H9 (cell line): ENCODE data around the gene SPAG5. TPM values are rescaled to one million over a fixed set of nuclear protein-coding genes. Genes with fewer than 3 reads are reported as not detected.

Experiments
- DNase-seq: peaks from one replicate; pipeline ENCODE4 v3.0.0-alpha.2; 2017
- H2AFZ ChIP-seq: one replicate; pipeline ENCODE4 v1.6.1; 2013; ENCODE audit warnings: mild to moderate bottlenecking, low read length, control low read depth, moderate library complexity
- H2AK5ac ChIP-seq: 2 replicates; pipeline ENCODE4 v1.6.1; 2013; ENCODE audit warnings: low read length, control low read depth, mixed read lengths; ENCODE audit not compliant: insufficient read length
- H2BK120ac ChIP-seq: one replicate; pipeline ENCODE4 v1.6.1; 2013; ENCODE audit warnings: low read depth, mild to moderate bottlenecking, low read length, control low read depth, inconsistent platforms; ENCODE audit not compliant: poor library complexity, severe bottlenecking
- H2BK12ac ChIP-seq: 2 replicates; pipeline ENCODE4 v1.6.1; 2013; ENCODE audit warnings: low read length, control low read depth, mixed read lengths, low read depth; ENCODE audit not compliant: insufficient read length
- H2BK15ac ChIP-seq: 2 replicates; pipeline ENCODE4 v1.6.1; 2013; ENCODE audit warnings: low read depth, low read length, control low read depth
- H2BK20ac ChIP-seq: one replicate; pipeline ENCODE4 v1.6.1; 2013; ENCODE audit warnings: low read depth, mild to moderate bottlenecking, low read length, control low read depth, inconsistent platforms; ENCODE audit not compliant: poor library complexity, severe bottlenecking
- H2BK5ac ChIP-seq: 2 replicates; pipeline ENCODE4 v1.6.1; 2013; ENCODE audit warnings: low read length, control low read depth, mixed read lengths; ENCODE audit not compliant: insufficient read length
- H3K14ac ChIP-seq: 2 replicates; pipeline ENCODE4 v1.6.1; 2013; ENCODE audit warnings: low read length, control low read depth; ENCODE audit not compliant: insufficient read depth
- H3K18ac ChIP-seq: 2 replicates; pipeline ENCODE4 v1.6.1; 2013; ENCODE audit warnings: low read depth, mild to moderate bottlenecking, mixed read lengths, low read length, control low read depth; ENCODE audit not compliant: insufficient read length
- H3K23ac ChIP-seq: 2 replicates; pipeline ENCODE4 v1.6.1; 2013; ENCODE audit warnings: low read length, control low read depth, mixed read lengths, low read depth; ENCODE audit not compliant: insufficient read length
- H3K23me2 ChIP-seq: 2 replicates; pipeline ENCODE4 v1.6.1; 2013; ENCODE audit warnings: low read depth, mild to moderate bottlenecking, mixed read lengths, low read length, control low read depth; ENCODE audit not compliant: insufficient read length, poor library complexity, severe bottlenecking
- H3K27ac ChIP-seq: 2 replicates; pipeline ENCODE4 v1.5.1; 2013; ENCODE audit warnings: low read length, control low read depth, mixed read lengths, low read depth; ENCODE audit not compliant: insufficient read length
- H3K27me3 ChIP-seq: 2 replicates; pipeline ENCODE4 v1.6.1; 2013; ENCODE audit warnings: low read length, control low read depth, inconsistent platforms; ENCODE audit not compliant: insufficient read depth
- H3K4ac ChIP-seq: 2 replicates; pipeline ENCODE4 v1.6.1; 2013; ENCODE audit warnings: low read depth, mild to moderate bottlenecking, control low read depth, inconsistent platforms, low read length, moderate library complexity
- H3K4me1 ChIP-seq: 2 replicates; pipeline ENCODE4 v1.6.1; 2013; ENCODE audit warnings: low read length, control low read depth, inconsistent platforms; ENCODE audit not compliant: insufficient read depth
- H3K4me2 ChIP-seq: 2 replicates; pipeline ENCODE4 v1.6.1; 2013; ENCODE audit warnings: low read length, control low read depth, mixed read lengths; ENCODE audit not compliant: insufficient read length, insufficient read depth
- H3K56ac ChIP-seq: 2 replicates; pipeline ENCODE4 v1.6.1; 2013; ENCODE audit warnings: low read depth, mild to moderate bottlenecking, mixed read lengths, low read length, control low read depth; ENCODE audit not compliant: insufficient read length
- H3K79me1 ChIP-seq: 2 replicates; pipeline ENCODE4 v1.6.1; 2013; ENCODE audit warnings: low read depth, mild to moderate bottlenecking, moderate library complexity, low read length, control low read depth, inconsistent platforms; ENCODE audit not compliant: insufficient read depth, poor library complexity, severe bottlenecking
- H3K79me2 ChIP-seq: 2 replicates; pipeline ENCODE4 v1.6.1; 2013; ENCODE audit warnings: low read length, control low read depth, inconsistent platforms; ENCODE audit not compliant: insufficient read depth
- H3K9ac ChIP-seq: 2 replicates; pipeline ENCODE4 v1.6.1; 2013; ENCODE audit warnings: low read length, control low read depth, mixed read lengths; ENCODE audit not compliant: insufficient read length; ENCODE audit errors: extremely low read depth
- H3K9me3 ChIP-seq: one replicate; pipeline ENCODE4 v1.6.1; 2013; ENCODE audit warnings: low read depth, low read length, inconsistent platforms; ENCODE audit not compliant: control insufficient read depth
- H3T11ph ChIP-seq: one replicate; pipeline ENCODE4 v1.6.1; 2013; ENCODE audit warnings: mild to moderate bottlenecking, low read length, control low read depth, inconsistent platforms
- H4K20me1 ChIP-seq: one replicate; pipeline ENCODE4 v1.6.1; 2013; ENCODE audit not compliant: control insufficient read depth, insufficient read length, insufficient read depth
- H4K5ac ChIP-seq: 2 replicates; pipeline ENCODE4 v1.6.1; 2013; ENCODE audit warnings: low read depth, mild to moderate bottlenecking, mixed read lengths, low read length, control low read depth; ENCODE audit not compliant: insufficient read length
- H4K8ac ChIP-seq: replicated peaks from 2 replicates; pipeline ENCODE4 v1.6.1; 2013; ENCODE audit warnings: low read length, control low read depth, mixed read lengths, low read depth; ENCODE audit not compliant: insufficient read length
- H4K91ac ChIP-seq: 2 replicates; pipeline ENCODE4 v1.6.1; 2013; ENCODE audit warnings: low read depth, mild to moderate bottlenecking, moderate library complexity, mixed read lengths, low read length, control low read depth; ENCODE audit not compliant: insufficient read length
- H3K27ac Mint-ChIP-seq, 3 experiments: 2 replicates in 2 of 3; 3 replicates in 1 of 3; pipeline ENCODE4 v1.8.0; 2020 to 2021; ENCODE audit warnings: mixed read lengths in 3 of 3, mild to moderate bottlenecking in 1 of 3, moderate library complexity in 1 of 3
- H3K27me3 Mint-ChIP-seq: 2 replicates; pipeline ENCODE4 v1.8.0; 2021; ENCODE audit warnings: low read depth, mild to moderate bottlenecking, moderate library complexity, mixed read lengths
- H3K36me3 Mint-ChIP-seq, 3 experiments: 2 replicates in 2 of 3; 3 replicates in 1 of 3; pipeline ENCODE4 v1.8.0; 2020 to 2021; ENCODE audit warnings: low read depth in 3 of 3, mixed read lengths in 3 of 3; ENCODE audit not compliant: insufficient read depth in 1 of 3
- H3K4me1 Mint-ChIP-seq, 2 experiments: 2 replicates each; pipeline ENCODE4 v1.8.0; 2020; ENCODE audit warnings: mixed read lengths in 2 of 2
- H3K4me3 Mint-ChIP-seq, 2 experiments: 2 replicates in 1 of 2; 3 replicates in 1 of 2; pipeline ENCODE4 v1.8.0; 2020 to 2021; ENCODE audit warnings: mild to moderate bottlenecking in 2 of 2, mixed read lengths in 2 of 2, moderate library complexity in 1 of 2
- H3K9me3 Mint-ChIP-seq, 2 experiments: 2 replicates in 1 of 2; 3 replicates in 1 of 2; pipeline ENCODE4 v1.8.0; 2020; ENCODE audit warnings: mild to moderate bottlenecking in 2 of 2, mixed read lengths in 2 of 2, moderate library complexity in 1 of 2
- WGBS: extraction: QIAGEN DNeasy Blood & Tissue Kit; methylation state at CpG from one replicate; pipeline ENCODE4 v1.1.7; 2013; ENCODE audit warnings: missing lambda C conversion rate, low lambda C conversion rate, mixed read lengths; ENCODE audit not compliant: insufficient read length; ENCODE audit errors: extremely low coverage; 5-methylcytosine and 5-hydroxymethylcytosine counted together
- total RNA-seq: library from RNA; stranded (reverse); gene quantifications from 2 replicates; pipeline ENCODE4 v1.2.1, GENCODE V29; 2021
- TF ChIP-seq, protein P1 (sequence below): fragments of 200-600 bp; sonication (generic); conservative IDR thresholded peaks from 3 replicates; pipeline ENCODE4 v1.8.0; 2021; ENCODE audit warnings: antibody characterized with exemption, mild to moderate bottlenecking

The SPAG5 gene
- total RNA-seq, 1 experiment from 2014 or later: 122 TPM

DNA sequence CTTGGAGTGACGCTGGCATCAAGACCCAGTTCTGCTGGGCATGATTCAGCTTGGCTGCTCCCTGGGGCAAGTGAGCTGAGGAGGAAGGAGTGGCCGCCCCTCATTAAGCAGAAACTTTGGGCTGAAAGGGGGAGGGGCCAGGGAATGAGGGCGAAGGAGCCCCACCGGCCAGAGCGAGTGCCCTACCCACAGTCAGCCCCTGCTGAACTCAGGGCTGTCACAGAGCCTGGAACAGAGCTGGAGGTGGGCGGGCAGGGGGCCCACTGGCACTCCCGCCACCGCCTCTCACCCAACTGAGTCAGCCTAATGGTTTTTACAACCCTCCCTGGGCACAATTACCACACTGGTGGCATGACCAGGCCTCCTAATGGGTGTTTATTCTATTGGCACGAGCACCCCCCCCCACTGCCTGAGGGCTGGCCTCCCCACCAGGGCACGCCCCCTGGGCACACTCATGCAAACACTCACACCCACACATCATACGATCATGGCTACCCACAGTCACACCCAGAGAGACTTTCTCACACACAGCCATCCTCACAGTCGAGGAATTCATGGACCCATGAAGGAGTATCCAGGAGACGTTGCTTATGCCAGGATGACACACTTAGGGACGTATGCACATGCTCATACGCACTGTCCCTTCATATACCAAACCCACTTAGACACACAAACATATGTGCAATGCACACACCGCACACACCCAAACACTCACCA is 65.6 kb downstream of the SPAG5 start:
- H3K27me3 Mint-ChIP-seq: peaks cover 12% of the 10 kb centered on the region
- Histone ChIP-seq H3K18ac (no peak overlapping the region), H4K20me1 (no peaks in the 10 kb centered on the region), H2AFZ (no peak overlapping the region), H3K4ac (no peak overlapping the region), H2BK15ac (no peak overlapping the region), H3K23me2 (no peaks in the 10 kb centered on the region), H3K9me3 (no peaks in the 10 kb centered on the region), H3K14ac (no peak overlapping the region), H2BK20ac (no peak overlapping the region), H2BK5ac (no peak overlapping the region), H3K56ac (no peak overlapping the region), H2AK5ac (no peak overlapping the region), H2BK120ac (no peak overlapping the region), H3T11ph (no peak overlapping the region), H3K9ac (no peak overlapping the region), H3K27ac (no peak overlapping the region), H4K5ac (no peak overlapping the region), H3K27me3 (no peaks in the 10 kb centered on the region), H4K91ac (no peak overlapping the region), H3K79me2 (no peaks in the 10 kb centered on the region), H3K4me1 (no peaks in the 10 kb centered on the region), H3K79me1 (no peaks in the 10 kb centered on the region), H2BK12ac (no peak overlapping the region), H3K4me2 (no peak overlapping the region), H4K8ac (no peak overlapping the region), H3K23ac (no peak overlapping the region)
- H3K27ac Mint-ChIP-seq: peak overlapping the region in 1 of 3 experiments; percentile 43; a peak in 2 of 7 replicates
- no peak overlapping the region; a peak in 1 of 5 replicates for H3K4me3 Mint-ChIP-seq
- H3K9me3 Mint-ChIP-seq: no peaks in the 10 kb centered on the region
- TF ChIP-seq, protein P1, sequence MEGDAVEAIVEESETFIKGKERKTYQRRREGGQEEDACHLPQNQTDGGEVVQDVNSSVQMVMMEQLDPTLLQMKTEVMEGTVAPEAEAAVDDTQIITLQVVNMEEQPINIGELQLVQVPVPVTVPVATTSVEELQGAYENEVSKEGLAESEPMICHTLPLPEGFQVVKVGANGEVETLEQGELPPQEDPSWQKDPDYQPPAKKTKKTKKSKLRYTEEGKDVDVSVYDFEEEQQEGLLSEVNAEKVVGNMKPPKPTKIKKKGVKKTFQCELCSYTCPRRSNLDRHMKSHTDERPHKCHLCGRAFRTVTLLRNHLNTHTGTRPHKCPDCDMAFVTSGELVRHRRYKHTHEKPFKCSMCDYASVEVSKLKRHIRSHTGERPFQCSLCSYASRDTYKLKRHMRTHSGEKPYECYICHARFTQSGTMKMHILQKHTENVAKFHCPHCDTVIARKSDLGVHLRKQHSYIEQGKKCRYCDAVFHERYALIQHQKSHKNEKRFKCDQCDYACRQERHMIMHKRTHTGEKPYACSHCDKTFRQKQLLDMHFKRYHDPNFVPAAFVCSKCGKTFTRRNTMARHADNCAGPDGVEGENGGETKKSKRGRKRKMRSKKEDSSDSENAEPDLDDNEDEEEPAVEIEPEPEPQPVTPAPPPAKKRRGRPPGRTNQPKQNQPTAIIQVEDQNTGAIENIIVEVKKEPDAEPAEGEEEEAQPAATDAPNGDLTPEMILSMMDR: no peak
- whole genome bisulfite sequencing: no CpG with 5 or more reads among the region's 16 CpGs
- DNase-seq: no peak
- peaks cover 0 to 21% of the 10 kb centered on the region in 2 experiments; a peak in 2 of 4 replicates for H3K4me1 Mint-ChIP-seq
- H3K36me3 Mint-ChIP-seq: no peaks in the 10 kb centered on the region
